ENCODE data around the gene FGFR4. TPM values are rescaled to one million over a fixed set of nuclear protein-coding genes. Genes with fewer than 3 reads are reported as not detected.

The FGFR4 gene
- total RNA-seq, 1 donor from 2014 or later, result 89.8 TPM

DNA sequence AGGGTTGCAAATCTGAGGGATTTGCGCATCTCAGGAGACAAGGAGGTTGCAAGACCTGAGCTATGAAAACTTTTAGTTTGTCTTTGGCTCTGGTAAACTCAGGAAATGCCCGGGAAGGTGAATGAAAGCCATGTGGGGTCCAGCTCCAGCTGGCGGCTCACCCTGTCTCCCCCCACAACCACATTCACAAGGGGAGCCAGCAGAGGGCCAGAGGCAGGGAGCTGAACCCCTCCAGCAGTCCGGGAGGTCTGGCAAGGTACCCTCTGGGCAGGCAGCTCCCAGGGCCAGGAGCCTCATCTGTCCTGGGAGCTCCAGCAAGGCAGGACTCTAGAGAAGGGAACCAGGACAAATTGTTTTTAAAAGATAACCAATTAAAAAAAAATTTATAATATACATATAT, 2.5 kb upstream of the FGFR4 start:
- no peak for DNase-seq (ENCODE audit: low spot score)

DNA sequence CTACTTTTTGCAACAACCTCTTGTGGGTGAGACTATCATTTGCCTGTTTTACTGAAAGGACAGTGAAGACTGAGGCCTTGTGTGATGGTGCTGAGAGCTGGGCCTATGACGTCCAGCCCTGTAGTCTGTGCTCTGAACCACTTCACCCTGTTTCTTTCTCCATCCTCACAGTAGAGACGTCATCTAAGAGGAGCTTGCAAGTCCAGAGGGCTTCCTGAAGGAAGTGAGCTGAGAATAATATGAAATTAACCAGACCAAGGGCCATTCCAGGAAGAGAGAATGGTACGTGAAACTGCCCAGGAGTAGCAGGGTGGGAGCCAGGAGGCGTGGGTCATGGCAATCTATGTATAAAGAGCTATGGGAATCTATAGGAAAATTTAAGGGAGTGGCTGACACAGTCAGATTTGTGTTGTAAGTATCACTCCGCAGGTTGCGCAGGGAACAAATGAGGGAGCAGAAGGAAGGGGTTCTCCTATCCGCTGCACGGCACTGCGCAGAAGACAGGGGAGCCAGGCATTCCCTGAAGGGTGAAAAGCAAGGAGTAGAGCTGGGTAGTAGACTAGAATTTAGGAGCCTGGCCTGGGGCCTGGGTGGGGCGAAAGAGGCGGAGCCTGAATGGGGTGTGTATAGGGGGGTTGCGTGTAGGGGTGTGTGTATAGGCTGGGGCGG, 596 bp upstream of the FGFR4 start:
- no peak for DNase-seq (ENCODE audit: low spot score)
- ATAC-seq, result no peak

More for the DNA sequence above, 2.5 kb upstream of the FGFR4 start:
- ATAC-seq, result no peak

DNA sequence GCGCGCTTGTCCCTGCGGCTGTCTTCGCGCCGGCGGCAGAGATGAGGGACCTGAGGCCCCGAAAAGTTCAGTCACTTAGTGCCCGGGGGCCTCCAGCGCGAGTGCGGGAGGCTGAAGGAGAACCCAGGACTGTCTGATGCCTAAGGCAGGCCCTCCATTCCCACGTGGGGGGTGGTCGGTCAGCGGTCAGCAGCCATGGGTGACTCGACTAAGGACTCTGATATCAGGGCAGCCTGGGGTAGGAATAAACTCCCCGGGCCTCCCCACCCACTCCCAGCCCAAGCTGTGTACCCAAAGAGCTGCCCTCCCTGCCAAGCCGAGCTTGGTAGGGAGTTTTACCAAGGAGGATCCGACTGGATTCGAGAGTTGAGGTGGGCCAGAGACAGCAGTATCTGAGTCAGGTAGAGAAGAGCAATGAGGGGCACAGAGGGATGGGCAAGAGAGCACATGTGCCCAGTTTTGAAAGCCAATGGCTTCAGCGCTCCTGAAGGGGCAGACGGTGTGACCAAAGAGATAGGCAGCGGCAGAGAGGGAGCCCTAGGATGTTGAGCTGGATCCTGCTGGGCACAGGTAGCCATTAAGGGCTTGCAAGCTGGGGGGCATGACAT, 787 bp downstream of the FGFR4 start:
- ATAC-seq, result peak; percentile 1
- no peak for DNase-seq (ENCODE audit: low spot score)

DNA sequence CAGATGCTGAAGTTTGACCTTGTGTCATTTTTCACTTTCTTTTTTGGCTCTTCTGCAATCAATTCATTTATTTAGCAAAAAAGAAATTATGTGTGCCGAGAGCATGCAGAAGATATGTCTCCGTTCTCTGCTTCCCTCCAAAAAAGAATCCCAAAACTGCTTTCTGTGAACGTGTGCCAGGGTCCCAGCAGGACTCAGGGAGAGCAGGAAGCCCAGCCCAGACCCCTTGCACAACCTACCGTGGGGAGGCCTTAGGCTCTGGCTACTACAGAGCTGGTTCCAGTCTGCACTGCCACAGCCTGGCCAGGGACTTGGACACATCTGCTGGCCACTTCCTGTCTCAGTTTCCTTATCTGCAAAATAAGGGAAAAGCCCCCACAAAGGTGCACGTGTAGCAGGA, 2.4 kb downstream of the FGFR4 start:
- ATAC-seq (no peak), DNase-seq (ENCODE audit: low spot score) (no peak)

DNA sequence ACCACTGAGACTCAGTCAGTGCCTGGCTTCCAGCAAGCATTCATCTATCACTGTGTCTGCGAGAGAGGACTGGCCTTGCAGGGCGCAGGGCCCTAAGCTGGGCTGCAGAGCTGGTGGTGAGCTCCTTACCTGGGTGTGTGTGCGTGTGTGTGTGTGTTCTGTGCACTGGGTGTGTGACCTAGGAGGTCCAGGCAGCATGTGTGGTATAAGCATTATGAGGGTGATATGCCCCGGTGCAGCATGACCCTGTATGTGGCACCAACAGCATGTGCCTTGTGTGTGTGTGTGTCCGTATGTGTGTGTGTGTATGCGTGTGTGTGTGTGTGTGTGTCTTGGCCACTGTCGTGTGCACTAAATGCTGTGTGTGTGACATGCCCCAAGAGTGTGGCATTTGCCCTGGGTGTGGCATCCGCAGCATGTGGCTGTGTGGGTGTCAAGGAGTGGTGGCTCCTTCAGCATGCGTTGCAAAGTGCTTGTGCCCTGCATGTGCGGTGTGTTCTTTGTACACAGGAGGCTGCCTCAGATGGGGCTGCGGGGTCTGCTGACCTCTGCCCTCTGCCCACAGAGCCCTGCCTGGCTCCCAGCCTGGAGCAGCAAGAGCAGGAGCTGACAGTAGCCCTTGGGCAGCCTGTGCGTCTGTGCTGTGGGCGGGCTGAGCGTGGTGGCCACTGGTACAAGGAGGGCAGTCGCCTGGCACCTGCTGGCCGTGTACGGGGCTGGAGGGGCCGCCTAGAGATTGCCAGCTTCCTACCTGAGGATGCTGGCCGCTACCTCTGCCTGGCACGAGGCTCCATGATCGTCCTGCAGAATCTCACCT, 3.3 kb downstream of the FGFR4 start:
- no peak for DNase-seq (ENCODE audit: low spot score)
- ATAC-seq, result no peak

DNA sequence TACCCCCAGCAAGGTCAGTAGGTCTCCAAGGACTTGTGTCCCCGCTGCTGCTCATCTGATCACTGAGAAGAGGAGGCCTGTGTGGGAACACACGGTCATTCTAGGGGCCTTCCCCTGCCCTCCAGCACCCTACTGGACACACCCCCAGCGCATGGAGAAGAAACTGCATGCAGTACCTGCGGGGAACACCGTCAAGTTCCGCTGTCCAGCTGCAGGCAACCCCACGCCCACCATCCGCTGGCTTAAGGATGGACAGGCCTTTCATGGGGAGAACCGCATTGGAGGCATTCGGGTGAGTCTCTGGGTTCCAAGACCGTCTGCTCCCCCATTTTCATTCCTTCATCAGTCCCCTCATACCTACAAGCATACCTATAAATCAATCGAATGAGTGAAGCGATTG, 4.1 kb downstream of the FGFR4 start:
- no peak for DNase-seq (ENCODE audit: low spot score)
- no peak for ATAC-seq

DNA sequence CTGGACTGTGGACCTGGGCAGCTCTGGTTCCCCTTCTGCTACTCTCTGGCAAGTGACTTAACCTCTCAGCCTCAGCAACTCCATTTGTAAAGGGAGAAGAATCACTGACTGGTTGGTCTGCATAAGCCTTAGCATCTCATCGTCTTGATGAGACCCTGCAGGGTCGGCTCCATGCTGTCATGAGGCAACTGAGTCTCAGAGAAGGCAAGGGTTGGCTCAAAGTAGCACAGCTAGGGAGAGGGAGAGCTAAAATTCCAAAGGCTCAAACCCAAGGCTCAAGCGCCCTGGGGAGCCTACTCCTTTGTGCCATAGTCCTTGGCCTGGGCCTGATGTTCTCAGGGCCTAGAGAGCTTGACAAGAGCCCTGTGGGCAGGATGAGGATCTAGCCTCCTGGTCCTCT, 4.5 kb downstream of the FGFR4 start:
- ATAC-seq (no peak), DNase-seq (ENCODE audit: low spot score) (no peak)

DNA sequence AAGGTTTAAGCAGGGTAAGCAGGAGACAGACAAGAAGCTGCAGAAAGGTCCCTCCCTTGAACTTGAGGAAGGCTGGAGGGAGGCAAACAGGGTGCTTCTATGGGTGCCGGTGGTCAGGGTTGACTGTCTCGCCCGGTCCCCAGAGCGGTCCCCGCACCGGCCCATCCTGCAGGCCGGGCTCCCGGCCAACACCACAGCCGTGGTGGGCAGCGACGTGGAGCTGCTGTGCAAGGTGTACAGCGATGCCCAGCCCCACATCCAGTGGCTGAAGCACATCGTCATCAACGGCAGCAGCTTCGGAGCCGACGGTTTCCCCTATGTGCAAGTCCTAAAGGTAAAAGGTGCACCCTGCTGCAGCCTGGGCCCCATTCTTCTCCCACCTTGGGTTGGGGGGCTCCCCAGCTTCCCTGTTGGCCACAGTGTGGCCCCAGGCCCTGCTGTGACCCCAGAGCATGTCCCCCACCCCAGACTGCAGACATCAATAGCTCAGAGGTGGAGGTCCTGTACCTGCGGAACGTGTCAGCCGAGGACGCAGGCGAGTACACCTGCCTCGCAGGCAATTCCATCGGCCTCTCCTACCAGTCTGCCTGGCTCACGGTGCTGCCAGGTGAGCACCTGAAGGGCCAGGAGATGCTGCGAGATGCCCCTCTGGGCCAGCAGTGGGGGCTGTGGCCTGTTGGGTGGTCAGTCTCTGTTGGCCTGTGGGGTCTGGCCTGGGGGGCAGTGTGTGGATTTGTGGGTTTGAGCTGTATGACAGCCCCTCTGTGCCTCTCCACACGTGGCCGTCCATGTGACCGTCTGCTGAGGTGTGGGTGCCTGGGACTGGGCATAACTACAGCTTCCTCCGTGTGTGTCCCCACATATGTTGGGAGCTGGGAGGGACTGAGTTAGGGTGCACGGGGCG, 5.7 kb downstream of the FGFR4 start:
- DNase-seq (ENCODE audit: low spot score), result no peak
- no peak for ATAC-seq

DNA sequence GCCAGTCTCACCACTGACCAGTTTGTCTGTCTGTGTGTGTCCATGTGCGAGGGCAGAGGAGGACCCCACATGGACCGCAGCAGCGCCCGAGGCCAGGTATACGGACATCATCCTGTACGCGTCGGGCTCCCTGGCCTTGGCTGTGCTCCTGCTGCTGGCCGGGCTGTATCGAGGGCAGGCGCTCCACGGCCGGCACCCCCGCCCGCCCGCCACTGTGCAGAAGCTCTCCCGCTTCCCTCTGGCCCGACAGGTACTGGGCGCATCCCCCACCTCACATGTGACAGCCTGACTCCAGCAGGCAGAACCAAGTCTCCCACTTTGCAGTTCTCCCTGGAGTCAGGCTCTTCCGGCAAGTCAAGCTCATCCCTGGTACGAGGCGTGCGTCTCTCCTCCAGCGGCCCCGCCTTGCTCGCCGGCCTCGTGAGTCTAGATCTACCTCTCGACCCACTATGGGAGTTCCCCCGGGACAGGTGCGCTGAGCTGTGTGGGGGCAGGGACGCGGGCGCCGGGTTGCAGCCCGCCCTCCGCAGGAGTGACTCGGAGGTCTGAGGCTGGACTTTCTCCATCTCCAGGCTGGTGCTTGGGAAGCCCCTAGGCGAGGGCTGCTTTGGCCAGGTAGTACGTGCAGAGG, 6.5 kb downstream of the FGFR4 start:
- ATAC-seq (no peak), DNase-seq (ENCODE audit: low spot score) (no peak)

DNA sequence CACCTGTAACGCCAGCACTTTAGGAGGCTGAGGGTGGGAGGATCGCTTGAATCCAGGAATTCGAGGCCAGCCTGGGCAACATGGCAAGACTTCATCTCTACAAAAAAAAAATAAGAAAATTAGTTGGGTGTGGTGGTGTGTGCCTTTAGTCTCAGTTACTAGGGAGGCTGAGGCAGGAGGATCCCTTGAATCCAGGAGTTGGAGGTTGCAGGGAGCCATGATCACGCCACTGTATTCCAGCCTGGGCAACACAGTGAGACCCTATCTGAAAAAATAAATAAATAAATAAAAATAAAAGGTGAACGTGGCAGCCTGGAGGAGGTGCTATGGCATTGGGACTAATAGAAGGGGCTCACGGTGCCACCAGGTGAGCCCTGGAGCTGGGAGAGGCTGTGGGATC, 7.1 kb downstream of the FGFR4 start:
- DNase-seq (ENCODE audit: low spot score) (no peak), ATAC-seq (no peak)

DNA sequence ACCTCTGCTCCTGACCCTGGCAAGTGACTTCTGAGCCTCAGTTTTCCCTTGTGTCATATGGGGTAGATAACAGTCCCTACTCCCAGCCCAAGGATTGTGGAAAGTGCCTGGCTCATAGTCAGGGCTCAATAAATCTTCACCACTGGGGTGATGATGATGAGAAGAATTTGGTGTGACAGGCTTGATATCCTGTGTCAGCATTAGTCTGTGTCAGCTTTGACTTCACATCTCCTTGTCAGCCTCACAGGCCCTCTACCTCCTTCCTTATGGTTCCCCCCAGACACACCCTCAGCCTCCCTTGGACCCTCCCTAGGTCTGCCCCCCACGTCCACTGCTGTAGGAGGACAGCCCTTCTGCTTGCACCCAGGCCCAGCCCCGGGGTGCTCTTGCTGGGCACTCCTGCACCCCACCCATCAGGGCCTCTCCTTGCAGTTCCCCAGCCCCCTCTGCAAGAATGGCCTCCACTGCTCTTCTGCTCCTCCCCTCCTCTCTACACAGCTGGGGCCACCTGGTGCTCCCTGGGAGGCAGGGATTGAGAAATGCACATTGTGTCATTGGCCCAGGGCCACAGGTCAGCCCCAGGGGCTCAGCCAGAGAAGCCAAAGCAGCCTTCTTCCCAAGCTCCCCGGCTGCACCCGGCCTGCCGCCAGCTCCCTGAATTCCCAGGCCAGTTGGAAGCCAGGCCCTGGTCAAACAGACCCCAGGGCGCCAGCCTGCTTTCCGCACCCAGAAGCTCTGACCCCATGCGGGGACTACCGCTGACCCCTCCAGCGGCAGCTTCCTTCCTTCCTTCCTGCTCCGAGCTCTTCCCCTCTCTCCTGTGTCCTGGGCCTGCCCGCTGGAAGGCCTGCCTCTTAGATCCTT, 7.7 kb downstream of the FGFR4 start:
- DNase-seq (ENCODE audit: low spot score) (peak; percentile 95), ATAC-seq (peak; percentile 80)

DNA sequence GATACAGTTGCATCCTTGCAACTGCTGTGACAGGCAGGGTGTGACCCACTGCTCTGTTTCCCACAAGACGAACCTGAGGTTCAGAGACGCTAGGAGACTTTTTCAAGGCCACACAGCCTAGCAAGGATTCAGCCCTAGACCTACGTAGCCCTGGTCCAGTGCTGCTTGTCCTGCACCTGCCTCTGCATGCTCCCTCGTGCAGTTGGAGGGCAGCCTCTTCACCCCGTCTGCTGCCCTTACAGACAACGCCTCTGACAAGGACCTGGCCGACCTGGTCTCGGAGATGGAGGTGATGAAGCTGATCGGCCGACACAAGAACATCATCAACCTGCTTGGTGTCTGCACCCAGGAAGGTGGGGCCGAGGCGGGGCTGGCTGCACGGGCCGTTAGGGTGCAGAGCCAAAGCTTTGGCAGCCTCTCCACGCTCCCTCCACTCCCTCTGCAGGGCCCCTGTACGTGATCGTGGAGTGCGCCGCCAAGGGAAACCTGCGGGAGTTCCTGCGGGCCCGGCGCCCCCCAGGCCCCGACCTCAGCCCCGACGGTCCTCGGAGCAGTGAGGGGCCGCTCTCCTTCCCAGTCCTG, 8.5 kb downstream of the FGFR4 start:
- ATAC-seq, result no peak

DNA sequence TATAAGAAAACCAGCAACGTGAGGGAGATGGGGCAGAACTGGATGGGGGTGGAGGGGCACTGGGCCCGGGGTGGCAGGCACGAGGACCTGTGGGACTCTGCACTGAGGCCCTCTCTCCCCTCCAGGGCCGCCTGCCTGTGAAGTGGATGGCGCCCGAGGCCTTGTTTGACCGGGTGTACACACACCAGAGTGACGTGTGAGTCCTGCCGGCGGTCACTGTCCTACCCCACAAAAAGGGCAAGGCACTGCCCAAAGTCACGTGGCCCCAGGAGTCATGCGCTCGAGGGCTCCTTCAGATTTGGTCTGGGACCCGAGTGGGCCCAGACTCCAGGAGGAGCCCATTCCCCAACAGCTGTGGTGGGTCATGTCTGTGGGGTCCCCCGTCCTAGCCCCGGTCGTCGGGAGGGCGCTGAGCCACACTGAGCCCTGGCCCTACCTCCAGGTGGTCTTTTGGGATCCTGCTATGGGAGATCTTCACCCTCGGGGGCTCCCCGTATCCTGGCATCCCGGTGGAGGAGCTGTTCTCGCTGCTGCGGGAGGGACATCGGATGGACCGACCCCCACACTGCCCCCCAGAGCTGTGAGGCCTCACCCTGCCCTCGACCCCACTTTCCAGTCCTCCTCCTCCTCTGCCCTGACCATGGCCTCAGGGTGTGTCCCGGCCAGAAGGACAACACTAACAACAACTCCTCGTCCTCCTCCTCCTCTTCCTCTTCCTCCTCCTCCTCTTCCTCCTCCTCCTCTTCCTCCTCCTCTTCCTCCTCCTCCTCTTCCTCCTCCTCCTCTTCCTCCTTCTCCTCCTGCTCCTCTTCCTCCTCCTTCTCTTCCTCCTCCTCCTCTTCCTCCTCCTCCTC, 9.7 kb downstream of the FGFR4 start:
- ATAC-seq (peak; percentile 32), DNase-seq (ENCODE audit: low spot score) (peak; percentile 69)

More for the DNA sequence above, 8.5 kb downstream of the FGFR4 start:
- DNase-seq (ENCODE audit: low spot score), result no peak

DNA sequence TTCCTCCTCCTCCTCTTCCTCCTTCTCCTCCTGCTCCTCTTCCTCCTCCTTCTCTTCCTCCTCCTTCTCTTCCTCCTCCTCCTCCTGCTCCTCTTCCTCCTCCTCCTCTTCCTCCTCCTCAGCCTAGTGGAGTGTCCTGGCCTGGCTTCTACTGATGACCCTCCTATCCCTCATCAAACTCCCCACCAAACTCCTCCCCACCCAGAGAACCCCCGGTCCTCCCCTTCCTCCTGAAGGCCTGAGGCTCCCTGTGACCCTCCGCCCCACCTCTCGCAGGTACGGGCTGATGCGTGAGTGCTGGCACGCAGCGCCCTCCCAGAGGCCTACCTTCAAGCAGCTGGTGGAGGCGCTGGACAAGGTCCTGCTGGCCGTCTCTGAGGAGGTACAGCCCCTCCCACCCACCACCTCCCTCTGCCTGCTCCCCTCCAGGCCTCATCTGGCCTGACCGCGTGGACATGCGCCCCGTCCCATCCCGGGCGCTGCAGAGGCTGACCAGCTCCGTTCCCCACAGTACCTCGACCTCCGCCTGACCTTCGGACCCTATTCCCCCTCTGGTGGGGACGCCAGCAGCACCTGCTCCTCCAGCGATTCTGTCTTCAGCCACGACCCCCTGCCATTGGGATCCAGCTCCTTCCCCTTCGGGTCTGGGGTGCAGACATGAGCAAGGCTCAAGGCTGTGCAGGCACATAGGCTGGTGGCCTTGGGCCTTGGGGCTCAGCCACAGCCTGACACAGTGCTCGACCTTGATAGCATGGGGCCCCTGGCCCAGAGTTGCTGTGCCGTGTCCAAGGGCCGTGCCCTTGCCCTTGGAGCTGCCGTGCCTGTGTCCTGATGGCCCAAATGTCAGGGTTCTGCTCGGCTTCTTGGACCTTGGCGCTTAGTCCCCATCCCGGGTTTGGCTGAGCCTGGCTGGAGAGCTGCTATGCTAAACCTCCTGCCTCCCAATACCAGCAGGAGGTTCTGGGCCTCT, 10.6 kb downstream of the FGFR4 start:
- ATAC-seq (peak; percentile 7), DNase-seq (ENCODE audit: low spot score) (no peak)

DNA sequence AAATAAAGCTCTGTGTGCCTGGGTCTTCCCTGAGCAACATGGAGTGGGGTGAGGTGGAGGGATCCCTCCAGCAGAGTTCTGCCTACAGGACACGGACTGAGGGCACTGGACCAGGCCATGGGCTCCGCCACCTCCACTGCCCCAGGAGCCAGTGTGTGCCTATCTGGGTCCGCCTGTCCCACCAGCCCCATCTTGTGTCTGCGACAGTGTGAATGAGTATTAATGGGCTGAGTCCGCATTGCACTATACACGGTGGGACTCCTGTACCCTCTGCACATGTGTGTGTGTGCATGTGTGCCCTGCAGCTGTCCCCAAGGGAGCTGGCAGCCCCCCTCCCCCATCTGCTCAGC, 11.4 kb downstream of the FGFR4 start:
- no peak for ATAC-seq

DNA sequence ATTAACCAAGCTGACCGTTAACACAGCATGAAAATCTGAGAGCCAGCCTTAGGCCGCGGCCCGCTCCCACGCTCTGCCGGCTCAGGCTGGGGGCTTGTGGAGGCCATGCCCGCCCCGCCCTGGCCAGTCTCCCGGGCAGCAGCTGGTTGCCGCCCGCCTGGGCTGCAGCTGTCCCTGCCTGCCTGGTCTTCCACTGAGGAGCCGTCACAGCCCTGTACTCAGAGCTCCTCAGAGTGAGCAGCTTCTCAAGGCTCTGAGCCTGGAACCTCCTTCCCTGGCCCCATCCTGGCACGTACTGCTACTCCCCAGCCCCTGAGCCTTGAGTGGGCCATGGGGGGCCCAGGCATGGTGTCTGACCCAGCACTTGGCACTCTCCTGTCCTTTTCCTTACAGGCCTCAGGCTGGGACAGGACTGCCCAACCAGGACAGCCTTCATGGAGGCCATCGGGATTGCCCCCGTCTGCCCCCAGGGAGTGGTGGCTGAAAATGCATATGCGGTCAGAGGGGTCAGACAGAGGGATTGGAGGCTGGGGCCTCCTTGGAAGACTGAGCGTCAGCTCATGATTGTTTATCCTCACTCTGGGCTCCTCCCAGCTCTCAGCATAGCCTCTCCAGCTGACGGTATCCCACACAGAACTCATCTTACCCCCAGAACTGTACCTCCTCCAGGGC, 11.9 kb downstream of the FGFR4 start:
- no peak for ATAC-seq
- no peak for DNase-seq (ENCODE audit: low spot score)

More for the DNA sequence above, 11.4 kb downstream of the FGFR4 start:
- no peak for DNase-seq (ENCODE audit: low spot score)
